Uterus (tissue), 2 donors: ENCODE measurements around the gene KCND3.

Source experiments
- CTCF ChIP-seq, 4 experiments: fragments of 200-600 bp in 2 of 4; fragments of 450-650 bp in 2 of 4; sonication (generic) in 2 of 4; IDR thresholded peaks; one replicate each; pipeline ENCODE4 v1.5.1; 2016 to 2019; ENCODE audit warnings: antibody characterized with exemption in 4 of 4, mild to moderate bottlenecking in 2 of 4, moderate library complexity in 1 of 4
- POLR2A ChIP-seq, 2 donors: fragments of 450-650 bp; IDR thresholded peaks; one replicate each; pipeline ENCODE4 v1.6.1; 2016; ENCODE audit warnings: antibody characterized with exemption in 2 of 2, mild to moderate bottlenecking in 1 of 2, moderate library complexity in 1 of 2

- TF ChIP-seq CTCF (IDR thresholded peaks at IDR 0.05) (no peak), POLR2A (IDR thresholded peaks at IDR 0.05) (no peak)
Observed at GRCh38 chr1:111852261-111852721, 137.2 kb downstream of the KCND3 start.
